Stimulated activated CD8-positive, alpha-beta memory T cell treated with anti-CD3 and anti-CD28 coated beads, Interleukin-7, amount 100 ng/mL, for 1 hour (primary cell): ENCODE measurements around the gene ZNF511.
"Not testable (repeated sequence)": the region's sequence is repeated elsewhere in the genome, so short reads cannot be mapped to it uniquely, and the experiment has no call there.

Experiments used
- DNase-seq, 2 donors: peaks; one replicate each; pipeline ENCODE4 v3.0.0-alpha.2; 2020; ENCODE audit warnings: low read depth in 2 of 2

Gene ZNF511

GRCh38 chr10:133314911-133315310 is 6.2 kb downstream of the ZNF511 start:
- no peak for DNase-seq

DNA sequence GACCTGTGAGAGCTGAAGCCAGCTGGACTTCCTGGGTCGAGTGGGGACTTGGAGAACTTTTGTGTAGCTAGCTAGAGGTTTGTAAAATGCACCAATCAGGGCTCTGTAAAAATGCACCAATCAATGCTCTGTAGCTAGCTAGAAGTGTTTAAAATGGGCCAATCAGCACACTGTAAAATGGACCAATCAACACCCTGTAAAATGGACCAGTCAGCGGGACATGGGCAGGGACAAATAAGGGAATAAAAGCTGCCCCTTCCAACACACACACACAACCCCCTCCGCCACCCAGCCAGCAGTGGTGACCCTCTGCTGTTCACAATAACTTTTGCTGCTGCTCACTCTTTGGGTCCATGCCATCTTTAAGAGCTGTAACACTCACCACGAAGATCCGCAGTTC is 7.1 kb downstream of the ZNF511 start:
- no peak for DNase-seq

DNA sequence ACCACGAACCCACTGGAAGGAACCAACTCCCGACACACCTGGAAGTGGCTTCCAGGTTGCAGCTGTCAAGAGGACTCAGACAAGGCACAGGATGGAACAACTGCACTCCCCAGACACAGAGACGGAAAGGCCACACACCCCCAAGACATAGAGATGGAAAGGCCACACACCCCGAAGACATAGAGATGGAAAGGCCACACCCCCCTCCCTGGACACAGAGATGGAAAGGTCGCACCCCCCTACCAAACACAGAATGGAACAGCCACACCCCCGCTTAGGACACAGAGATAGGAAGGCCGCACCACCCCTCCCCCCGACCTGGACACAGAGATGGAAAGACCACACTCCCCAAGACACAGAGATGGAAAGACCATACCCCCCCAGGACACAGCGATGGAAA is 7.6 kb downstream of the ZNF511 start:
- DNase-seq: no peak

- DNase-seq: no peak
Measured at GRCh38 chr10:133316732-133317131, 8.0 kb downstream of the ZNF511 start.

GRCh38 chr10:133318494-133319127 is 9.9 kb downstream of the ZNF511 start:
- DNase-seq: peak; percentile 37 to 39

DNA sequence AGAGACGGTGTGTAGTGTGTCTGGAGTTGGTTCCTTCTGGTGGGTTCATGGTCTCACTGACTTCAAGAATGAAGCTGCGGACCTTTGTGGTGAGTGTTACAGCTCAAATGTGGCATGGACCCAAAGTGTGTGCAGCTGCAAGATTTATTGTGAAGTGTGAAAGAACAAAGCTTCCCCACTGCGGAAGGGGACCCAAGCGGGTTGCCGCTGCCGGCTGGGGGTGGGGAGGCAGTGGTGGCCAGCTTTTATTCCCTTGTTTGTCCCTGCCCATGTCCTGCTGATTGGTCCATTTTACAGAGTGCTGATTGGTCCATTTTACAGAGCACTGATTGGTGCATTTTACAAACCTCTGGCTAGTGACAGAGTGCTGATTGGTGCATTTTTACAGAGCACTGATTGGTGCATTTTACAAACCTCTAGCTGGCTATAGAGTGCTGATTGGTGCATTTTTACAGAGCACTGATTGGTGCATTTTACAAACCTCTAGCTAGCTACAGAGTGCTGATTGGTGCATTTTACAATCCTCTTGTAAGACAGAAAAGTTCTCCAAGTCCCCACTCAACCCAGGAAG is 12.2 kb downstream of the ZNF511 start:
- DNase-seq: not testable (repeated sequence)

DNA sequence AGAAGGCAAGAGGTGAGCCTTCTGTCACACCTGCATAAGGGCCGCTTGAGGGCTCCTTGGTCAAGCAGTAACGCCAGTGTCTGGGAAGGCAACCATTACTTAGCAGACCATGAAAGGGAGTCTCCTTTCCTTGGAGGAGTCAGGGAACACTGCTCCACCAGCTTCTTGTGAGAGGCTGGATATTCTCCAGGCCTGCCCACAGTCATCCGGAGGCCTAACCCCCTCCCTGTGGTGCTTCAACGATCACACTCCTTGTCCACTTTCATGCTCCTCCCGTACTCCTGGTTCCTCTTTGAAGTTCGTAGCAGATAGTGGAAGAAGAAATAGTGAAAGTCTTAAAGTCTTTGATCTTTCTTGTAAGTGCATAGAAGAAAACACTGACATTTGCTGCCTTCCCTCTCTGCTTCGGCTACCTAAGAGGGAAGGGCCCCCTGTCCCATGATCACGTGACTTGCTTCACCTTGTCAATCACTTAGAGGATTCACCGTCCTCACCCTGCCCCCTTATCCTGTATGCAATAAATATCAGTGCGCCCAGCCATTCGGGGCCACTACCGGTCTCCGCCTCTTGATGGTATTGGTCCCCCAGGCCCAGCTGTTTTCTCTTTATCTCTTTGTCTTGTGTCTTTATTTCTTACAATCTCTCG is 13.5 kb downstream of the ZNF511 start:
- DNase-seq: not testable (repeated sequence)

- DNase-seq: peak in 1 of 2 donors; percentile 19
Measured at GRCh38 chr10:133324198-133324792, 15.6 kb downstream of the ZNF511 start.

DNA sequence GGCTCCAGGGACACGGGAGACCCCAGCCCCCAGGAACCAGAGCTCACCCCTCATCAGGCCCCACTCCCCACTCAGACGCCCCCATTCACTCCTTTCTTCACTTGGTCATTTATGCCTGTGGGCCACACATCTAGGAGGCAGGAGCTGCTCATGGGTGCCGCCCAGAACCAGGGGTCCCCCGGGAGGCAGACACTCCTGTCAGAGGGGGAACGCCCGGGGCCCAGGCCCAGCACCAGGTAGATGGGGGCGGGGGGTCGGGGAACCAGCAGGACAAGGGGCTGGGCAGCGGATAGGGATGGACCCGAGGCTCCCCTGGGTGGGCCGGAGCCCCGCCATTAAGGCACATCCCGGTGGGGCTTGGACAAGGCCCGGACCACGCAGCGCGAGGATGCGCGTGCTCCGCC is 16.1 kb downstream of the ZNF511 start:
- DNase-seq: no peak

DNA sequence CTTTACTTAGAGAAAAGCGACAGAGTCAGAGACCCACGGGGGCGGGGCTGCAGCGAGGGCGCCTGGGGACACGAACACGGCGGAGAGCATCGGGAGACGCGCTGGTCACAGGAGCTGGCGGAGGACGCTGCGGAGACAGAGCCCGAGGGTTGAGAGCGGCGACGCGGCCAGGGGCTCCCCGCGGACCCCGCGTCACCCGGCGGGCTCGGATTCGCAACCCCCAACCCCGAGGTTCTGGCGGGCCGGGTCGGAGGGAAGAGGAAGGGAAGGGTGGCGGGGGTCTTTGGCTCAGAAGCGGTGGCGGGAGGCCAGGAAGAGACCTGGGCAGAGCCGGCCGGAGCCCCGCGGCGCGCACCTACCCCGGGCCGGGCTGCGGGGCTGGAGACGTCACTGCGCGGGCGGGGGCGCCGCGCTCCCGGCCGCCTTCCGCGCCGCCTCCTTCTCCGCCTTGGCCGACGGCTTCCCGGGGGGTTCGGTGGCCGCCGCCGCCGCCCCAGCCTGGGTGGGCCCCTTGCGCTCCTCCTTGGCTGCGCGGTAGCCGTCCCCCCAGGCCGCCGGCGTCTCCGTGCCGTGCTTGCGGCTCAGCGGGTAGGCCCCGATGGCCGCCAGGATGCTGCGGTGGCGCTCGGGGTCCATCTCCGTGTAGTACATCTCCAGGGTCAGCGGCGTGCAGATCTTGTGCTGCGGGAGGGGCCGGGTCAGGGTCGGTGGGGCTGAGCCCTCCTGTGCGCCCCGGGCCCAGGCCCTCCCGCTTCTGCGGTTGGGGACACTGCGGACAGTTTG is 16.9 kb downstream of the ZNF511 start:
- no peak for DNase-seq

DNA sequence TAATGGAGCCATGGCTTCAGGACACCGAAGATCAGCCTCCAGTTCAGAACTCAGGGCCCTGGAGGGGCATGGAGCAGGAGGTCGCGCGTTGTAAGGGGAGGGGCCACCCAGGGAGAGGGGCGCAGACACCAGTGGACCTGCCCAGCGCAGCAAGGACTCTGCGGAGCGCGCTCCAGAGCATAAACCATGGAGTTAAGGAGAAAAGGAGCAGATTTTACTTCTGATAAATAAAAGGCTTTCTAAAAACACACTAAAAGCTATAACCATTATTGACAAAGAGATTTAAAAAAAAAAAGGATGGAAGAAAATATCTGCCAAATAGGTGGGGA is 17.5 kb downstream of the ZNF511 start:
- no peak for DNase-seq

DNA sequence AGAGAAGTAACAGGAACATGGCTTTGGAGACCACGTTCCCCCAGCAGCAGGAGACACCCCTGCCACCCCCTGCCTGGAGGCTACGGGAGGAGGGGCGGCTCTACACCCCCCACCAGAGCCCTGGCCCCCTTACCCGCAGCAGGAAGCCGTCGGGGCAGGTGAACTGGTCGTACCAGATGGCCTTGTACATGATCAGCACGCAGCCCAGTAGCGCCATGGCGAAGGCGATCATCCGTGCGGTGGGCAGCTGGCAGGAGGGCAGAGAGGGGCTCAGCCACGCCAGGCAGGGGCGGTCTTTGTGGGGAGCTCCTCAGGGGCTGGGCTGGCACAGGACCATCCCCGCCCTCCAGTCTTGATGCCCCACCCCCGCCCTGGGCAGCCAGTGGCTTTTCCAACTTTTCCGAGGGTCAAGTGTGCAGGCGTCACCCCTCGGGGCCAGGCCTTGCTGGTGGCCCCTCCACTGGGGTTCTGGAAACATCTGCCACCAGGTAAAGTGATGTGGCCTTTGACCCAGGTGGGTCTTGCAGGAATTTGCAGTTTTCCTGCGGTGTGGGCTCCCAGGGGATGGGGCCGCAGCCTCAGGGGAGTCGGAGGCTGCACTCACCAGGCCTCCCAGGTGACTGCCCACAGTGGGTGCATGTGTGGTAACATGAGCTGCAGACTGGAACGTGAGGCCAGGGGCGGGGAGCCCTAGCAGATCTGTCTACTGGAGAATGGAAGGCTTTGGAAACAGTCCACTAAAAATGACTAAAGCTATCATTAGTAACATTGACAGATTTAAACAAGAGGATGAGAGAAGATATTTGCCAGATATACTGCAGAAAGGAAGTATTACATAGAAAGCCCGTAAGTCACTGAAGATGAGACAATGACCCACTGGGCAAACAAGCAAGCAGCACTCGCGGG is 18.3 kb downstream of the ZNF511 start:
- DNase-seq: no peak

- DNase-seq: no peak
Measured at GRCh38 chr10:133327651-133328357, 19.1 kb downstream of the ZNF511 start.

- no peak for DNase-seq
Measured at GRCh38 chr10:133328358-133329343, 19.9 kb downstream of the ZNF511 start.

DNA sequence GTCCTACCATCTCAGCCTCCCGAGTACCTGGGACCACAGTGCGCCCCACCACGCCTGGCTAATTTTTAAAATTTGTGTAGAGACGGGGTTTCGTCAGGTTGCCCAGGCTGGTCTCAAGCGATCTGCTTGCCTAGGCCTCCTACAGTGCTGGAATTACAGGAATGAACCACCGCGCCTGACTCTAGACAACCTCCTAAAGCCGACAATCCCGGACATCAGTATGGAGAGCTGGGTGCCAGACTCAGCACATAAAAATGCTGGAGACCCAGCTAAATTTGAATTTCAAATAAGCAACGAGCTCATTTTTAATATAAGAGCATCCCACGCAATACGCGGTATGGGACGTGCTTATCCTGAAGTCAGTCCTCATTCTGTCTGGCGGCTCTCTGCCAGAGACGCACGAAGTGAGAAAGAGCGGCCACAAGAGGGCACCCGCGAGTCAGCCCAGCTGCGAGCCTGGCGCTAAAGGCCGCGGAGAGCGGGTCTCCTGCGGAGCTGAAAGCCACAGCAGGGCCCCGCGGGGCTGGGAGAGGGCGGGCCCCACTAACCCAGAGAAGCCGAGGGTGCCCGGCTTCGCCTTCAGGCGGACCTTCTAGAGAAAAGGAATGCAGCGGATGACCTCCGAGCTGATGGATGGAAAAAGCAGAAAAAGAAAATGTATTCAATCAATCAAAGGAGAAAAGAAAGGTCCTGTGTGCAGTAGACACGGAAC is 20.9 kb downstream of the ZNF511 start:
- peak; percentile 73 to 84 for DNase-seq

DNA sequence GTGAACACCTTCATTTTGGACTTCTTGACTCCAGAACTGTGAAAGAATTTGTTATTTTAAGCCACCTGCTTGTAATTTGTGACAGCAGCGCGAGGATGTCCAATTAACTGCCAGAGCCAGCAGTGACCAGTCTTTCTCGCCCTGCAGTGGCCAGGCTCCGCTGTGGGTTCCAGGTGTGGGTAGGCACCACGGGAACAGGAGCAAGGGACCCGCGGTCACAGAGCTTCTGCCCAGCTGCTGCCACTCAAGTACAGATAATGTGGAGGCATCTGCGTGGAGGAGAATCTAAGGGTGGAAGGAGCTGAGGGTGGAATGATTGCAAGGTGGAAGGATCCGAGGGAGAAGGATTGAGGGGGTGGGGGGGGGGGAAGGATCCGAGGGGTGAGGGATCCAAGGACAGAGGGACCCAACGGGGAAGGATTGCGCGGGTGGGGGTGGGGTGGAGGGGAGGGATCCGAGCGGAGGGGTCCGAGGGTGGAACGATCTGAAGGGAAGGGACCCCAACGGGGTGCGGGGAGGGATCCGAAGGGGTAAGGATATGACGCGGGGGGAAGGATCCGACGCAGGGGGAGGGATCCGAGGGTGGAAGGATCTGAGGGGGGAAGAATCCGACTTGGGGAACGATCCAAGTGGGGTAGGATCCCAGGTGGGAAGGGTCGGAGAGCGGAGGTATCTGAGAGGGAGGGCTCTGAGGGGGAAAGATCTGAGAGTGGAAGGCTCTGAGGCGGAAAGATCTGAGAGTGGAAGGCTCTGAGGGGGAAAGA is 24.4 kb downstream of the ZNF511 start:
- no peak for DNase-seq

DNA sequence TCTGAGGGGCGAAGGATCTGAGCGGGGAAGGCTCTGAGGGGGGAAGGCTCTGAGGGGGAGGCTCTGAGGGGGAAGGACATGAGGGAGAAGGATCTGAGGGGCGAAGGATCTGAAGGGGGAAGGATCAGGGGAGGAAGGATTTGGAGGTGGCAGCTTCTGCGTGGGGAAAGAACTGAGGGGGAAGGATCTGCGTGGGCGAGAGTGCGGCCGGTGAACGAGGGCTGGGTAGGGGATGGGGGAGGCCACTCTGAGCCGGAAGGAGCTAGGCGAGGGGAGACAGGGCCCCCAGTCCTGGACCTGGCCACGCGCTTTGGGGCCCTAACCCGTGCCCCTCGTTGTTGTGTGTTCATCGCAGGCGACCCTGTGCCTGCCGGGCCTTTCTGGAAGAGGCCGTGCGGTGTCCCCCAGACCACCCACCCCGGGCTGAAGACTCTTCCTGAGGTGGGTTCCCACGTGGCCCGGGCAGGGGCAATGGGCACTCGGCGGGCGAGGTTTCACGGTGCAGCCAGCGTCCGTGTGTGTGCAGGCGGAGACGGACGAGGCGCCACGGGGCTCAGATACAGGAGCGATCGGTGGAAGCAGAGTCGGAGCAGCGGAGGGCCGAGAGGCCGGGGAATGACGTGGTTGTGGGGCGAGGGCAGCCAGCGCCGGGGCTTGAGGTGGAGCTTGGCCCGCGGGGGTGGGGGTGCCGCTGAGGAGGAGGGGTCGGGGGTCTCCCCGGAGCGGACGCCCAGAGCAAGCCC is 26.0 kb downstream of the ZNF511 start:
- DNase-seq: peak in 1 of 2 donors; percentile 29
